H1 (cell line): ENCODE results near the gene SKAP2.

Source experiments
- ATF2 ChIP-seq: IDR thresholded peaks from 2 replicates; pipeline ENCODE4 v1.6.1; 2012; ENCODE audit warnings: low read length, inconsistent platforms
- CTCF ChIP-seq, 3 experiments: IDR thresholded peaks; 1 replicate in 2 of 3; 2 replicates in 1 of 3; pipeline versions ENCODE4 v1.5.1 to v1.6.1; 2011; ENCODE audit warnings: low read length in 3 of 3, mild to moderate bottlenecking in 3 of 3, inconsistent platforms in 2 of 3, low read depth in 1 of 3, moderate library complexity in 1 of 3; ENCODE audit not compliant: insufficient read depth in 1 of 3; ENCODE audit errors: control extremely low read depth in 1 of 3
- EP300 ChIP-seq, 2 experiments: IDR thresholded peaks; 1 replicate in 1 of 2; 2 replicates in 1 of 2; pipeline ENCODE4 v1.6.1; 2011 to 2012; ENCODE audit warnings: low read depth in 2 of 2, low read length in 2 of 2, mild to moderate bottlenecking in 2 of 2, borderline replicate concordance in 1 of 2, inconsistent platforms in 1 of 2, moderate library complexity in 1 of 2
- FOSL1 ChIP-seq: IDR thresholded peaks from 2 replicates; pipeline ENCODE4 v1.6.1; 2011; ENCODE audit warnings: mild to moderate bottlenecking, low read depth, low read length, moderate library complexity; ENCODE audit not compliant: insufficient read depth
- GTF2F1 ChIP-seq: IDR thresholded peaks from 2 replicates; pipeline ENCODE4 v1.6.1; 2012; ENCODE audit warnings: low read depth, low read length, improper control_type of control experiment, borderline replicate concordance
- HDAC6 ChIP-seq: IDR thresholded peaks from one replicate; pipeline ENCODE4 v1.7.1; 2012; ENCODE audit warnings: low read depth, mild to moderate bottlenecking, inconsistent platforms, low read length, moderate library complexity
- JUND ChIP-seq: IDR thresholded peaks from 2 replicates; pipeline ENCODE4 v1.6.1; 2011; ENCODE audit warnings: mild to moderate bottlenecking, improper control_type of control experiment, low read length
- KDM1A ChIP-seq: fragments of 200-600, 300-600 bp; sonication (generic); IDR thresholded peaks from 2 replicates; pipeline ENCODE4 v1.7.1; 2016; ENCODE audit warnings: mild to moderate bottlenecking, low read length, borderline replicate concordance
- POLR2A ChIP-seq, 2 experiments: IDR thresholded peaks; 1 replicate in 1 of 2; 2 replicates in 1 of 2; pipeline ENCODE4 v1.6.1; 2011; ENCODE audit warnings: low read depth in 2 of 2, low read length in 2 of 2, mild to moderate bottlenecking in 2 of 2; ENCODE audit errors: control extremely low read depth in 1 of 2
- POLR2AphosphoS5 ChIP-seq: IDR thresholded peaks from 2 replicates; pipeline ENCODE4 v1.6.1; 2011; ENCODE audit warnings: low read depth, low read length
- TAF1 ChIP-seq: IDR thresholded peaks from 2 replicates; pipeline ENCODE4 v1.6.1; 2011; ENCODE audit warnings: mild to moderate bottlenecking, low read depth, low read length
- TCF12 ChIP-seq: IDR thresholded peaks from 2 replicates; pipeline ENCODE4 v1.6.1; 2011; ENCODE audit warnings: low read depth, mild to moderate bottlenecking, low read length

GRCh38 chr7:26858735-26859134, 5.7 kb downstream of the SKAP2 start:
- TF ChIP-seq CTCF (IDR thresholded peaks at IDR 0.05; ENCODE audit: control extremely low read depth in 1 of 3, insufficient read depth in 1 of 3, low read depth in 1 of 3, low read length in 3 of 3) (no peak), EP300 (IDR thresholded peaks at IDR 0.05; ENCODE audit: borderline replicate concordance in 1 of 2, low read depth in 2 of 2, low read length in 2 of 2) (no peak), GTF2F1 (no peak), JUND (no peak), HDAC6 (no peak), KDM1A (no peak), POLR2A (IDR thresholded peaks at IDR 0.05; ENCODE audit: control extremely low read depth in 1 of 2, low read depth in 2 of 2, low read length in 2 of 2) (no peak), TCF12 (no peak), POLR2AphosphoS5 (no peak), ATF2 (no peak), TAF1 (no peak), FOSL1 (no peak)
